HG03432 (cell line): ENCODE results near the gene MCTP1.
A peak's percentile ranks its signal among the peaks of the same experiment; 100 is the strongest.
"Not testable (repeated sequence)": the region's sequence is repeated elsewhere in the genome, so short reads cannot be mapped to it uniquely, and the experiment has no call there.

ENCODE experiments used
- ATAC-seq: cut with Tn5 transposase; IDR thresholded peaks from one replicate; pipeline ENCODE4 v1.9.1; 2021; ENCODE audit warnings: mild to moderate bottlenecking, moderate library complexity; ENCODE audit not compliant: unreplicated experiment

The MCTP1 gene

DNA sequence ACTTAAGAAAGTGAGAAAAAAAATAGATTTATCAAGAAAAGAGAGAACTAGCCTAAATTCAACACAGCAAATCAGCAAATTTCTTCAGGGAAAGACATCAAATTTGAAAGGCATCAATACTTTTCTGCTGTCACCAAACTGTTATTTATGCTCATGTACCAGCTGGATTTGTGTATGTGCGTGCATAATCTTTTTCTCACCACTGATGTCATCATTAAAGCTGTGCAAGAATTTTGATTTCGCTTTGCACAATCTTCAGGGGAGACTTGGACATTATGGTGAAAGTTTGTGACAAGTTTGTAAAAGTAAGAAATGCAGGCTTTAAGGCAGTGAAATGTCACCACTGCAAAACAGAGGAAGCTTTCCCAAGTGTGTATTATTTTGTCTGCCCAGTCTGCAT, 451.0 kb downstream of the MCTP1 start:
- no peak for ATAC-seq

DNA sequence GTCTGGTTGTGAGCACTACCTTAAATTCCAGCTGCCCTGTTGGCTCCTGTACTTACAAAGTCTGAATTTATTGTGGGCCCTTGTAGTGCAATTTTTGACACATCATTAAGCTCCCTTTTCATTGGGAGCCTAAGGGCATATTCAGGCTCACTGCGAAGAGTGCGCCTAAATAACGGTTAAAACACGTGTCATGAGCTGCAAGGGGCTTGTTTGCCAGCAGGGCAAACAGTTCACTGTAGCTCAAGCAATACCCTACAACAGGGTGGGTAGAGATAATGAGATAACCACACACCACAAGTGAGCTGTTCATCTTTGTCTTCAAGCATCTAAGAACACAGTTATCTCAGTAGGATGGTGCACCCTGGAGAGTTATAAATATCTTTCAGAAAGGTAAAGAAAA, 452.2 kb downstream of the MCTP1 start:
- ATAC-seq: no peak

DNA sequence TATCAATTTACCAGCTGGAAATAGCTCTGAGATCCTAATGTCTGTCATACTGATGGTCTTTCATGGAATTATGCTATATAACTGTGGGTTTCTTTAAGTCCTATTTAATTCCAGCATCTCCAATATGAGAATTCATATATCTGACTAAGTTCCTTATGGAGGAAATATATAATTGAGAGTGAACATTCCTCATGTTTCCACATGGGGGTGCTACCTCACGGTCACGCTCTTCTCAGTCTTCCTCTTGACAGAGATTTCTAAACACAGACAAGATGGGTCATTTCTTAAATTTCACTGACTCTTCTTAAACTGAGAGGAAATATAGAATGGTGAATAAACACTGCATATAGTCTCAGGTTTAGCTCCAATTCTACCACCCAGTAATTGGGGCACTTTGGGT, 454.4 kb downstream of the MCTP1 start:
- no peak for ATAC-seq

DNA sequence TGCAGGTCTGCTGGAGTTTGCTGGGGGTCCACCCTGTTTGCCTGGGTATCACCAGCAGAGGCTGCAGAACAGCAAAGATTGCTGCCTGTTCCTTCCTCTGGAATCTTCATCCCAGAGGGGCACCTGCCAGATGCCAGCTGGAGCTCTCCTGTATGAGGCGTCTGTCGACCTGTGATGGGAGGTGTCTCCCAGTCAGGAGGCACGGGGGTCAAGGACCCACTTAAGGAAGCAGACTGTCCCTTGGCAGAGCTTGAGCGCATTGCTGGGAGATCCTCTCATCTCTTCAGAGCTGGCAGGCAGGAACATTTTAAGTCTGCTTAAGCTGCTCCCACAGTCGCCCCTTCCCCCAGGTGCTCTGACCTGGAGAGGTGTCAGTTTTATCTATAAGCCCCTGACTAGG, 456.7 kb downstream of the MCTP1 start:
- not testable (repeated sequence) for ATAC-seq

DNA sequence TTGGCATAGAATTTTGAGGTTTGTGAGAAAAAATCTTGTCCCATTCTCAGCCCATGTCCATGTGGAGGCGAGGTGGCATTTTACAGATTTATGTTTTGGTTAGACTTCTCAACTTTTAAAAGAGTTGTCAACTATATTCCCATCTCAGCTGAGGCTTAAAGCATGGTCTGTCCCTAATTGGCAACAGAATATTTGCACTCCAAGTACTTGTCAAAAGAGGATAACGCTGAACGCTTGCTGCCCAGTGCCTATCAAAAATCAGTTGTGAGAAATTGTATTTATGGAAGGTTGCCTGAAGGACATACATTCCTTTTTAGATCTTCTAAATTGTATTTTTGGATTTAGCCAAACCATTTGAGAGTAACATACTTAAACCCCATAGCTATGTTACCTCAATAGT, 464.4 kb downstream of the MCTP1 start:
- ATAC-seq: no peak

DNA sequence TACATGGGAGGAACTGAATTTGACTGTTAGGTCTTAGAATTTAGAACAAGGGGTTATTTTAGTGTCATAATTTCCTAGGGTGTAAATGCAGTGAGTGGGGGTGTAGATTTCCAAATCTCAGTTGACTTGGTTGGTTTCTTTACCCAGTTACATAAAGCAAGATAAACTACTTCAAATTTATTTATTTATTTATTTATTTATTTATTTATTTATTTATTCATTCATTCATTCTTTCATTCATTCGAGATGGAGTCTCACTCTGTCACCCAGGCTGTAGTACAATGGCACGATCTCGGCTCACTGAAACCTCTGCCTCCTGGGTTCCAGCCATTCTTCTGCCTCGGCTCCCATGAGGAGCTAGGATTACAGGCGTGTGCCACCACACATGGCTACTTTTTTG, 466.0 kb downstream of the MCTP1 start:
- ATAC-seq: no peak

DNA sequence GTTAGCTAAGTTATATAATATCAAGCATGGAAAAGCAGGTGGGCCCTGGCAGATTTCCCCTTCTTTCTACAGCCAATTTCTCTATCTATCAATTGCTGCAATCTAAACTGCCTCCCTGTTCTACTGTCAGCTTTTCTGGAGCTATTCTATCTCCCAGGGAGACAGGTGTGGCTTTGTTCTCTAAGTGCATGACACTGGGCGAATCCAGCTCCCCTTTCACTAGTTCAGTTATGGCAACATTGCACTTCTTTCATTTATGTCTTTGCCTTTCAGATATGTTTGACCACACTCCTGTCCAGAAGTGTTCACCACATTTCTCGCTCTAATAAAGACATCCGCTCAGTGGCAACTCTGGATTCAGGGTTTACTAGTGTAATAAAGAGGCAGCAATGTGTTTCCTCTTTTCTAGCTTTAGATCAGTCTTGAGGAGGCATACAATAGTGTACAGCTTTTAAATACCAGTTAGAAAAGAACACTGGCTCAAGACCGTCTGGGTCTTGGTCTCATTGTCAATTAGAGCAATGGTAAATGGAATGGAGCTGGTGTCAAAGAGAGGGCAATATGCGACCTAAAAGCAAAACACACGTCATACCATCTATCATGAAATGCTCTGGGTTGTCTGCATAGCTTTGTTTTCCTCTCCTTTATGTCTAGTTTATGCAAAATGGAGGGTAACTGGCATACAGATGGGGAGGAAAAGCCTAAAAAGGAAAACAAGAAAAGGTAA, 469.4 kb downstream of the MCTP1 start:
- ATAC-seq: no peak

DNA sequence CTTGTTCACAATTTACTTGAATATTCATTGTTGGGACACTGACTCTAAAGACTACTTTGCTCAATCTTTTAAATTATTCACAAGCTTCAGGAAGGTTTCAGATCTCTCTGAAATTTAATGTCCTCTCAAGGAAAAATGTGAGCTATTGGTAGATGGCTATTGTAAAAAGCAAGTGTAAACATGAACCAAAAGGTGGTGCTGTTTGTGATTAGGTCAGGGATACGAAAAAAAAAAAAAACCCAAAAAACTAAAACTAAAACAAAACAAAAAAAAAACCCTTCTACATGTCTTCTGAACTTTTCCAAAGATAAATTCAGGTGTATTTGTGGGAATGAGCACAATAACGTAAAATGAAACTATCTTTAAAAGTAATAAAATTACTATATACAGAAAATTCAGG, 472.7 kb downstream of the MCTP1 start:
- no peak for ATAC-seq

DNA sequence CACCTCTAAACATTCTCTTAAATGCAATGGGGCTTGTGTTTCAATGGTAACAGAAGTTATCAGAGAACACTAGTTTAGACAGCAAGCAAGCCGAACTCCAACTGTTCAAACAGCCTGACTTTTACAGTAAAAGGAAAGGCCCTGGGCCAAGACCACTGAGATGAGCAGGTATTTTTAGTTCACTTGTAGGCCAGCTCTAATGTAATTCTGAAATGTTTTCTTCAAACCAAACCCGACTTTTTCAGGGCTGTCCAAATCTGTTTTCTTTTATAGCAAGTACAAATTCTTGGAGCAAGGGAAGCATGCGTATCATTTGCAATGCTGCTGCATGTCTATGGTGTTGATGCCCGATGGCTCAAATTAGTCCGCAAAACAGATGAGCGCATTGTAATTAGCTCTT, 473.6 kb downstream of the MCTP1 start:
- no peak for ATAC-seq

DNA sequence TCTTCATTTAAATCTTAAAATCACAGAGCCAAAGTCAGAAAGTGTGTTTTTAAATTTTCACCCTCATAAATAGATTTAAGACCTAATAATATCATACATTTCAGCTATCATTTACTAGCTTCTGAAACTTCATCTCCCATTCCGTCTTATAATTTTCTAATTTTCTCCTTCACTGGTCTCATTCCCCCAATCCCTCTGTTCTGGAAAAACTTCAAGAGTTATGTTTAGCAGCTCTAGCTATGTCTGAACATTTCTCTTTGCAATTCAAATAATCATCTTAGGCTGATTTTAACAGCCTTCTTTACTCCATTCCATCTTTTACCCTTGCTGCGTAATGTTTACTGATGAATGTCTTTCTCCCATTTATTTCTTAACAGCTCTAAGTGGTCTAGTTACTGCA, 474.0 kb downstream of the MCTP1 start:
- ATAC-seq: no peak

DNA sequence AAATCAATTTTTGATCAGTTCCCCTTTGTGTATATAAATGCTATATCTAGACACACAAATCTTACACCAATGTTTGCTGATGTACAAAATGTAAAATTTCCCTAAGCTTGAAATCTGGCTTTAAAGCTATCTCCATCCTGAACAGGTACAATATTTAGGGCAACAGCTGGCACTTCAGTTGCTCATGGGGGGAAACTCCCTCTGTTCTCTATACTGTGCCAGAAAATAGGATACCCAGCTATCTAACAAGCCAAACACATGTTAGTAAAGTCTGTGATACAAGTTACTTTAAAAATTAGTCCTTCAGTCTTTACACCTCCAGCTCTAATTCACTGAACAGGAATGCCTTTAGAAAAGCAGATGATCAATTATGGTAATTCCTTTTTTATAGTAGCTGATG, 474.6 kb downstream of the MCTP1 start:
- ATAC-seq: no peak

DNA sequence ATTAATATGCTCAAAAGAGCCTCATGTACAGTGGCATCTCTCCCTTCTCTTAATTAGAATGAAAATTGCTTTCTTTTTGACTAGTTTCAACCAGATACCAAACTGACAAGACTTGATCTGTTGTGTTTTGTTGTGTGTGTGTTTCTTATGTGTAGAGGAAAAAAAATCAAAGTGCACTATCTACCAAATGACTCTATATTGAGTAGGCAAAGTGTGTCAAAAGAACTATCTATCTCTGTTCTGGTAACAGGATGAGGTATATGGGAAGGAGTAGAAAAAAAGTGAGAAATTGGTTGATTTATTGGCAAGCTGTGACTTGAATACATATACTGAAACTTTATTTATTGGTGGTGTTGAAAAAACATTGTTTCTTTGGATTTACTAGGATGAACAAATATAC, 476.4 kb downstream of the MCTP1 start:
- no peak for ATAC-seq

DNA sequence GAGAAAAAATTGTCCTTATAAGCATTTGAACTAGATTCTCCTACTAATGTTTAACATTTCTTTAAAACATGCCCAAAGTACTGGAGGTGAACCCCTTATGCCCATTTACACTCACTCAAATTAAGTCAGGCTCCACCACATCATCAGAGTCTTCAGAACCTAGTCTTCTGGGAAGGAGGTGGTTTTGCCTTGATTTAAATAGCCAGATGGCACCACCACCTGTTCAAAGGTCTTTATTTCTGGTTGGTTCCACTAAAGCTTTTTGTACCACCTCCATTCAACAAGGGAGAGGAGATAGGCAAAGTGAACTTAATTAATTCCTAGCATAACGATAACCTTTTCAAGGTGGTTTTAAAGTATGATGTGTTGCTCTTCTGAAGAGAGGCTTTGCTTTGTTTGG, 476.9 kb downstream of the MCTP1 start:
- ATAC-seq: no peak

DNA sequence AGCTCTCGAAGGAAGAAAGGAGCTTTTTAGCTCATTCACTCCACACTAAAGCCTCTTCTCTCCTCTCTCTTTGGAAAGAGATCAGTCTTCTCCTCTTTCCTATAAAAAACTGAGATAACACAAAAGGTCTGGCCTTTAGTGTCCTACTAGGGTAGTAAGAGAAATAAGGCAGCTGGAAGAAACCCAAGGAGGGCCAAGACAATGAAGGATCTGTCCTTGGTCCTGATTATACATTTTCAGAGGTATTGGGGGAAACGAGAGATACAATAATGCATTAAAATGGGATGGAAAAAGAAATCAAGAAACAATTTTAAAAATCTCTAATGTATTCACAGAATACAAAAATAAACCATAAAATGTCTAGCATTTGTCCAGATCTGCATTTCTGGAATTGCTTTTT, 482.4 kb downstream of the MCTP1 start:
- no peak for ATAC-seq

DNA sequence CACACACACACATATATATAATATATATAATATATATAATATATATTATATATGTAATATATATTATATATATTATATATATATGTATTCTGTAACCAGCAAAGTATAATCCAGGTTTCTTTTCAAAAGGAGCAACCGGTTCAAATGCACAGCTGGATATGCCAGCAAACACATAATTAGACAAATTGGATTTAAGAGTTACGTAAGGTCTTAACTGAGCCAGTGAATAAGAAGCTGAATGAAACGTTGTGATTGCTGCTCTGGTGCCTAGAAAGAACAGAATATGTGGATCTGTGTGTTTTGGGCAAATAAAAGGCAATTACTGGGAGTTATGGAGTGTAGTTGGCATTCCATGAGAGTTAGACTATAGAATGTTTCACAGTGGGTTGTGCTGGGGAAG, 488.3 kb downstream of the MCTP1 start:
- ATAC-seq: no peak

DNA sequence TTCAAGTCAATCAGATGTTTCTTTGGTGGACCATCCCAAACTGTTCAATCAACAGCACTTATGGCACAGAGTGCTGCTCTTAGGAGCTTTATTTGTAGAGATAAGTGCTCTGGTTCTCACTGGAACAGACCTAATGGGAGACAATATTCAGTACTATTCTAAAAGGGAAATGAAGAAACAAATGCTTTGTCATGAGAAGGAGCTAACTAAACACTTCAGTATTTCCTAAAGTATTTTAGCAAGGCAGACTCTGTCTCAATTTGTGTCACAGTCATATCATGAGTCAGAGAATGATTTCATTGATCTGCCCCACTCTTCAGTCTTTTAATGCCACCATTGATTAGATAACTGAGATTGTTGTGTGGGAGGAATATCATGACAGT, 491.1 kb downstream of the MCTP1 start:
- peak; percentile 56 for ATAC-seq

DNA sequence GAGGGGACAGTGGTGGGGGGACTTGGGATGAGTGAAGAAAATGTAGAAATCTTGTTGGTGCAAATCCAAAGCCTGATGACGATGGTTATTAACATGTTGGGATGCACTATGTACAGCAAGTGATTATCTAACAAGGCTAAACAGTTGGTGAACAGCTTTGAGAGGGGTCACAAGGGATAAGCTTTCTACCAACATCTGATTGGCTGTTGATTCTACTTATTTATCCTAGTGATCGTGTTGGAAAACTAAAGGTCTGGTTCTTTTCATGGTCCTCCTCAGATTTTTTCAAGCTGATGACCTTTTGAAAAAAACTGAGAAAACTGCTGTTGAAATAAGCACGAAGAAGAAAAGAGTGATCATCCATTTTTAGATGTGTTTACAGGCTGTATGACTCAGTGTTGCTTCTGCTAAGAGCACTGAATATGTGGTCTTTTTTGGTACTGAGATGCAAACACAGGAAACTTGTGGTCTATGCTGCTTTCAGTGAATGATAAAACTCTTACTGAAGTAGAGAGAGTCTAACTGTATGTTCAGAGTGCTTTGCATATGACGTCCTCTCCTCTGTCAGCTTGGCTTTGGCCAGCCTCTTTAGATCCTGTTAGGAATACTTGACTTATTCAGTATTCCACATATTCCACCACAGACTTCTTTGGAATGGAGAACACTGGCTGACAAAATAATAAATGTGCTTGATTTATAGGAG, 491.6 kb downstream of the MCTP1 start:
- peak; percentile 100 for ATAC-seq

DNA sequence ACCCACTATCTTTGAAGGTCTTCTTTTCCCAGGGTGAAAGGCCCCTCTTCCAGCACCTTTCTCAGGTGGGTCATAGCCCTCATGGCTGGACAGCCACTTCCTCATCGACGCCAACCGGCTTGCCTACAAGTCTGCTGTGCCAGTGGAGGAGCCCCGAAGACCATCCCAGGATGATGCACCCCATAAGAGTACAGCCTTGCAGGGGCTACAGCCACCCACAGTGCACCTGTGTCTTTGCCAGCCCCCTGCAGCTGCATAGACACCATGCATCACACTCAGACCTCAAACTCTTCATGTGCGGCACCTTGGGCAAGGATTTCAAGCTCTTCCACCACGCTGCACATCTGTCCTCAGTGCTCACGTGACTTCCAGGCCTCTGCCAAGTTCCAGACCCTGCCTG, 493.1 kb downstream of the MCTP1 start:
- no peak for ATAC-seq

DNA sequence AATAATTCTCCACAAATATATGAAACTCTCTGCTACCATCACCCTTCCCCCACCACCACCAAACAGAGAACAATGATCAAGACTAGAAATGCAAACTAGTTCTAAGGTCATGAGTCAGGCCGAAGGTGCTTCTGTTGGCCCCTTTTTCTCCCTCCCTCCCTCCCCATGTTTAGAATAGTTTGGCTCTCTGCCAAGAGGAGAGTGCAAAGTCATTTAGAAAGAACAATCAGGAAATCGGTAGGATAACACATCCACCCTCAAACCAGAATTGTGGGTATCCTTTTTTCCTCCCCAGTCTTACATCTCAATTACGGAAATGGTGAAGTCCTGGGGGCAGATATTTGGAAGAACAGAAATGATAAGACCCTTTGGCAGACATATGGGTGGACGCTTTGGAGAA, 496.4 kb downstream of the MCTP1 start:
- no peak for ATAC-seq

DNA sequence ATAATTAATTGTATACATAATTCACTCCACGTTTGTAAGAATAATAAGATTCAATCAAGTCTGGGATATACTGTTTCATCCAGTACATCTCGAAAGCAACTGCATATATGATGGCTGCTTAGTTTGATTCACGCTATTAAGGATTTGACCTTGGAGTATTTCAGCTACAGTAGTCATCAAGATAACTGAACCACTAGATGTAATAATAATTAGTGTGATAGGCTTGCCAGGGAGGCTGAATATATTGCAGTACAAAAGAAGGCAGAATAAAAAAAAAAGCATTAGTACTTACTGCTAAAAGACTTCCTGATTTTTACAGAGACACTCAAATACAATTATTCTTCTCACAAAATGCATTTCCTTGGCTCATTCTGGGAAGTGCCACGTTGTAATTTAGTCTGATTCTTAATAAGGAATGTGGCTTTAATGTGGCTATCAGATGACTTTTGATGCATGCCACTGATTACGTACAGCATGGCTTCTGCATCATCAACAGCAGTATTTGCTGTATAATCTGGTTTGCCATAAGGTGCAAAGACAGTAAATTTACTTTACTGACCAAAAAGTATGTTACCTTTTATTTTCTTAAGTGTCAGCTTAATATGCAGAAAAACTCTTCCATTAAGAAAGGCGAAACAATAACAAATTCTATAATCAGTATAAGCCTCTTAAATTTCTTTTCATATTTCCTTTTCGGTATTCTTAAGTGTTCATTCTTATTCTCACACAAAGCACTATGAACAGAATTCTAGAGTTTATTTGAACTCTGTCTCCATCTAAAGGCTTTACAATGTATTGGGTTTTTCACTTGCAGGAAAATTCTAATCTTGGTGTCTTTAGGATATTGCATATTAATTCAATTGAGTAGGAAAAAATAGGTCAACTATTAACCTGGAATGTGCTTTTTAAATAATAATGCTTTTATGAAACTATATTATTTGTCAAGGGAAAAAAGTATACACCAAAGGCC, 500.1 kb downstream of the MCTP1 start:
- ATAC-seq: no peak

DNA sequence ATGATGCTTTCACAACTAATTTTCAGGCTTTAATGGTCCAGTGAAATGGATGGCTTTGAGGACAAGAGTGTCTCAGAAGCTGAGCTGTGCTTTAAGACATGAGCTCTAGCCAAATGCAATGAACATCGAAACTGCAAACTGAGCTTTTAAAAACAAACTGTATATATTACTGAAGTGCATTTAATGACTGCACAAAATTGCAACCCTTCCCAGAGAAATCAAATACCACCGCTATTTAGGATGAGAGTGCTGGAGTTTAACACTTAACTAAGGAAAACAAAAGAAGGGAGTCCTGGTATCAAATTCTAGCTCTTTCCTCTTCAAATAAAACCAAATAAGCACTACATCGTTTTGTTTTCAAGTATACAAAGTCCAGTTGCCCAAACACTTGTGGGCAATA, 502.5 kb downstream of the MCTP1 start:
- ATAC-seq: no peak

DNA sequence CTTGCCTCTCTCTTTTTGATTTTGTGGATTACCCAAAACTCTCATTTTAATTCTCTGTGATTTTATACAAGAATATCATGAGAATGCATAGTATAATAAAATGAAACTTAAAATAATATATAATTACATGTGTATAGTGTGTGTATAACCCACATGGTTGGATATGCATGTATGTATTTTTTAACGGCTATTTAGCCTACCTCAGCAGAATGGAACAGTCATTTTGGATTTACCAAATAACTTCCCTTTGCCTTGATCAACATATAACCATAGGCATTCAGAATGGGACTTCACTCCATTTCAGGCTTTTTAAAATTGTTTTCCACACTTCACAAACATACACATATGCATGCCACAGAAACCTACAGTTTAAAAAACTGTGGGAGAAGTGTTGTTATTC, 505.2 kb downstream of the MCTP1 start:
- no peak for ATAC-seq
